H1 (cell line): ENCODE measurements around the gene CFAP58. TPM values are rescaled to one million over a fixed set of nuclear protein-coding genes. Genes with fewer than 3 reads are reported as not detected.

Experiments
- BCL11A ChIP-seq, 2 experiments: IDR thresholded peaks; one replicate each; pipeline ENCODE4 v1.6.1; 2011; ENCODE audit warnings: low read depth in 2 of 2, low read length in 2 of 2, mild to moderate bottlenecking in 2 of 2
- CBX5 ChIP-seq: fragments of 300-800, 300-1000 bp; sonication (generic); IDR thresholded peaks from 2 replicates; pipeline ENCODE4 v1.7.1; 2016; ENCODE audit warnings: antibody characterized with exemption, low read length, low read depth
- PHF8 ChIP-seq: fragments of 200-600 bp; sonication (generic); conservative IDR thresholded peaks from 2 replicates; pipeline ENCODE4 v1.7.1; 2012; ENCODE audit warnings: low read depth, mild to moderate bottlenecking, inconsistent platforms, low read length, moderate library complexity
- POU5F1 ChIP-seq: IDR thresholded peaks from 2 replicates; pipeline ENCODE4 v1.6.1; 2011; ENCODE audit warnings: low read depth, mild to moderate bottlenecking, low read length, moderate library complexity
- RFX5 ChIP-seq: IDR thresholded peaks from 2 replicates; pipeline ENCODE4 v1.6.1; 2011; ENCODE audit warnings: low read depth, low read length, improper control_type of control experiment, borderline replicate concordance
- RNF2 ChIP-seq: fragments of 200-900, 300-1000 bp; sonication (generic); IDR thresholded peaks from 2 replicates; pipeline ENCODE4 v1.7.1; 2016; ENCODE audit warnings: borderline replicate concordance, low read depth, mild to moderate bottlenecking, antibody characterized with exemption, low read length; ENCODE audit not compliant: poor library complexity, severe bottlenecking; ENCODE audit errors: missing control alignments
- ZNF274 ChIP-seq: IDR thresholded peaks from 2 replicates; pipeline ENCODE4 v1.7.0; 2012; ENCODE audit warnings: low read length, borderline replicate concordance; ENCODE audit errors: extremely low read depth
- polyA plus RNA-seq, 7 experiments: library from polyadenylated mRNA; depleted of rRNA in 3 of 7; stranded (reverse) in 5 of 7; unstranded in 2 of 7; fragments of >200 nt in 5 of 7; fragments of 200-250 nt in 2 of 7; gene quantifications; 1 replicate in 5 of 7; 2 replicates in 1 of 7; 4 replicates in 1 of 7; pipeline versions ENCODE4 v1.2.1 to v1.2.3, GENCODE V29; 2011 to 2013; ENCODE audit warnings: missing spikeins in 2 of 7, mixed read lengths in 2 of 7
- total RNA-seq: library from RNA; stranded (reverse); fragmentation: NEBNext Ultra II Directional; extraction: Animal tissue kit (Norgen Biotek cat#: 25700); gene quantifications from 2 replicates; pipeline ENCODE4 v1.2.1, GENCODE V29; 2021

Gene CFAP58
- total and polyA plus RNA-seq, 2 of the 8 experiments (the other 6 are each of a cell fraction or from before 2014, with no cell fraction given): 0.32 to 0.71 TPM

DNA sequence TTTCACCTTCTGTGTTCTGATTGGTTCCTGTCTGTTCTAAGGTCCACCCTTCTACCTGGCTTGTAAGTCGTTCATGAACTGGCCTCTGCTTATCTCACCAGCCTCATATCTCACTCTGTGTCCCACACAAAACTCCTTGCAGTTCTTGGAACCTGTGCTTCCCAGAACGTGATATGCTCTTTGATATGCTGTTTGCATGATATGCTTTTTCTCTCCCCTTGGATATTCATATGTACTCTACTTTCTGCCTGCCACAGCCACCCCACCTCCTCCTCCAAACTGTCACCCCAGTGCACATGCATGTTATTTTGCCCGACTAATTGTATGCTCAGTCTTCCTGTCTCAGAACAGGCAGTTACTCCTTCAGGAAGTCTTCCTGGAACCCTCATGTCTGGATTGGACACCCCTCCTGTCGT lies 13.5 kb upstream of the CFAP58 start (continued):
- TF ChIP-seq CBX5: no peak
- no peak for TF ChIP-seq POU5F1
- TF ChIP-seq RNF2: no peak
- no peak for TF ChIP-seq BCL11A (IDR thresholded peaks at IDR 0.05; ENCODE audit: low read depth in 2 of 2, low read length in 2 of 2)
- no peak for TF ChIP-seq ZNF274
- no peak for TF ChIP-seq PHF8
- TF ChIP-seq RFX5: no peak
